ELR (cell line): ENCODE results near the gene SLC25A19.
"Not testable (repeated sequence)": the region's sequence is repeated elsewhere in the genome, so short reads cannot be mapped to it uniquely, and the experiment has no call there.

Source experiments
- DNase-seq: peaks from one replicate; pipeline ENCODE4 v3.0.0-alpha.2; 2015; ENCODE audit warnings: low read depth

Gene SLC25A19

GRCh38 chr17:75301502-75302206 is 12.4 kb upstream of the SLC25A19 start:
- DNase-seq = no peak

- DNase-seq = no peak
These were observed 11.8 kb upstream of the SLC25A19 start for GRCh38 chr17:75301049-75301448.

GRCh38 chr17:75300280-75300679 is 11.0 kb upstream of the SLC25A19 start:
- no peak for DNase-seq

GRCh38 chr17:75295201-75296158 is 6.2 kb upstream of the SLC25A19 start:
- no peak for DNase-seq

- DNase-seq = not testable (repeated sequence)
These were observed 3.7 kb upstream of the SLC25A19 start for GRCh38 chr17:75292810-75293448.

- DNase-seq = peak; percentile 79
These were observed 652 bp upstream of the SLC25A19 start for GRCh38 chr17:75289832-75290337.

- DNase-seq = peak; percentile 51
These were observed 491 bp downstream of the SLC25A19 start for GRCh38 chr17:75288770-75289114.

GRCh38 chr17:75288359-75288758 is 874 bp downstream of the SLC25A19 start:
- DNase-seq = no peak

- no peak for DNase-seq
These were observed 2.0 kb downstream of the SLC25A19 start for GRCh38 chr17:75287221-75287620.

GRCh38 chr17:75285123-75285522 is 4.1 kb downstream of the SLC25A19 start:
- DNase-seq = no peak

- peak; percentile 24 for DNase-seq
These were observed 9.0 kb downstream of the SLC25A19 start for GRCh38 chr17:75280189-75280588.

GRCh38 chr17:75277664-75278071 is 11.6 kb downstream of the SLC25A19 start:
- peak; percentile 21 for DNase-seq

GRCh38 chr17:75273977-75274708 is 15.1 kb downstream of the SLC25A19 start:
- peak; percentile 91 for DNase-seq

- DNase-seq = no peak
These were observed 16.4 kb downstream of the SLC25A19 start for GRCh38 chr17:75272848-75273184.

GRCh38 chr17:75271955-75272847 is 17.0 kb downstream of the SLC25A19 start:
- peak; percentile 42 for DNase-seq

GRCh38 chr17:75271233-75271954 is 17.8 kb downstream of the SLC25A19 start:
- peak; percentile 86 for DNase-seq

GRCh38 chr17:75270966-75271232 is 18.3 kb downstream of the SLC25A19 start, which contains the start of gene MIF4GD:
MIF4GD (minus strand) TSS chr17:75271231; CDS start chr17:75270195, 1,036 bp downstream.
- no peak for DNase-seq

GRCh38 chr17:75270218-75270965 is 18.8 kb downstream of the SLC25A19 start:
- DNase-seq = peak; percentile 83

GRCh38 chr17:75269844-75270217 is 19.4 kb downstream of the SLC25A19 start:
- no peak for DNase-seq
